Measurements from ENCODE around the gene ADAMTS17.

DNA sequence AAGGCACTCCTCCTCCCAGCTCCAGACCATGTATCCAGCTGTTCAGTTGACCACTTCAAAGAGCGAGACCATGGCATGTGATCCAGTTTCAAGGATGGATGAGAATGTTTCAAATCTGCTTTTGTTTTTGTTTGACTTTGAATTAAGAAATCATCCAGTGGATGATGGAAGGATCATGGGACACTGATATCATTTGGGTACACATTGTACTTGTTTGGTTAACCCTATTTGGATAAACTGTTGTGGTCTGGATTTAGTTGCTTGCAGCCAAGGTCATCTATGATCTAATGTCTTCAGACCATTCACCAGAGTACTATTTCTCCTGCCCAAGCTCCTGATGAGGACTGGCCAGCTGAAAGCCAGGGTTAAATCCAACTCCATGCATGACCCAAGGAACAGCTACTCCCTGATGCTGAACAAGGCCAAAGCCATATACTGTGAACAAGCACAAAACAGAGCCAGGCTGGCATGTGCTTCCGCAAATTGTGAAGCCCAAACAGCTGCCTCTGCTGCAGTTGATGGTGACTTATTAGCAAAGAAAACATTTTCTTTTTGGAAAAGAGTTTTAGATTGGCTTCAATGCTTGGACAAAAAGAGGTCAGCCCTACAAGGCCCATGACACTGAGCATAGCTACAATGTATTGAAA lies 5.2 kb upstream of the ADAMTS17 start:
- TF ChIP-seq CTCF (IDR thresholded peaks at IDR 0.05) (no peak), POLR2AphosphoS5 (IDR thresholded peaks at IDR 0.05) (no peak)
